Mammary microvascular endothelial cell (primary cell): ENCODE results near the gene TMEM138. TPM values are rescaled to one million over a fixed set of nuclear protein-coding genes. Genes with fewer than 3 reads are reported as not detected.

Experiments
- total RNA-seq: library from RNA; depleted of rRNA; stranded (reverse); fragments of >200 nt; gene quantifications from 2 replicates; pipeline ENCODE4 v1.2.3, GENCODE V29; 2015

Gene TMEM138
- total RNA-seq: 20.5 and 35.2 TPM in 2 replicates

GRCh38 chr11:61361741-61362541 is at the start of gene TMEM138, which contains the start of gene CYB561A3:
TSS of gene TMEM138 (plus strand) at chr11:61362374. CDS start at chr11:61364391, 2,017 bp downstream.
TSS of gene CYB561A3 (minus strand) at chr11:61361882. CDS start at chr11:61356713, 5,169 bp downstream.

GRCh38 chr11:61332797-61333549 is 29.2 kb upstream of the TMEM138 start, which contains the start of the genes DDB1 and TKFC:
TSS of gene DDB1 (minus strand) at chr11:61333105. CDS start at chr11:61332968, 137 bp downstream.
TSS of gene TKFC (plus strand) at chr11:61333228. CDS start at chr11:61334729, 1,501 bp downstream.

Other genes with a start within 250 kb of the TMEM138 start
- 17.9 and 23.6 TPM in 2 replicates for gene VPS37C, start 200.9 kb upstream of the TMEM138 start, total RNA-seq
- gene PGA3, start 158.9 kb upstream of the TMEM138 start, total RNA-seq: not detected in 2 replicates
- not detected in 2 replicates for gene PGA4, start 140.0 kb upstream of the TMEM138 start, total RNA-seq
- gene PGA5, start 121.2 kb upstream of the TMEM138 start, total RNA-seq: not detected in 2 replicates
- gene VWCE, start 67.1 kb upstream of the TMEM138 start, total RNA-seq: 8.7 and 15.9 TPM in 2 replicates
- gene DDB1, start 29.3 kb upstream of the TMEM138 start, total RNA-seq: 191 and 196 TPM in 2 replicates
- 22.6 and 23.4 TPM in 2 replicates for gene TKFC, start 29.1 kb upstream of the TMEM138 start, total RNA-seq
- gene CYB561A3, start 492 bp upstream of the TMEM138 start, total RNA-seq: 40.4 and 45.9 TPM in 2 replicates
- gene TMEM216, start 30.2 kb downstream of the TMEM138 start, total RNA-seq: 12.5 and 14.0 TPM in 2 replicates
- 25.9 and 30.7 TPM in 2 replicates for gene CPSF7, start 67.6 kb downstream of the TMEM138 start, total RNA-seq
- 34.9 and 42.6 TPM in 2 replicates for gene SDHAF2, start 67.8 kb downstream of the TMEM138 start, total RNA-seq
- not detected in 2 replicates for gene LRRC10B, start 146.4 kb downstream of the TMEM138 start, total RNA-seq
- gene SYT7, start 218.7 kb downstream of the TMEM138 start, total RNA-seq: 0.05 and 0.07 TPM in 2 replicates